Brain microvascular endothelial cell (primary cell): ENCODE data around the gene DAB1.

Source experiments
- DNase-seq: peaks from one replicate; pipeline ENCODE4 v3.0.0-alpha.2; 2020
- H3K27ac ChIP-seq: fragments of 250-450 bp; sonication (Bioruptor Pico); 2 replicates; pipeline ENCODE4 v1.5.1; 2020; ENCODE audit warnings: mild to moderate bottlenecking, moderate library complexity
- H3K27me3 ChIP-seq: fragments of 250-450 bp; sonication (Bioruptor Pico); replicated peaks from 2 replicates; pipeline ENCODE4 v1.5.1; 2020; ENCODE audit warnings: mild to moderate bottlenecking
- H3K36me3 ChIP-seq: fragments of 250-450 bp; sonication (Bioruptor Pico); replicated peaks from 2 replicates; pipeline ENCODE4 v1.5.1; 2020; ENCODE audit warnings: mild to moderate bottlenecking
- H3K4me3 ChIP-seq: 2 replicates; pipeline ENCODE4 v1.5.1; 2011; ENCODE audit warnings: low read depth, mild to moderate bottlenecking, control low read depth, low read length, moderate library complexity
- in situ Hi-C: cut with HindIII; loops from 2 replicates; pipeline ENCODE4 v1.10.0; 2017; ENCODE audit warnings: low sequenced_read_pairs, low pct_ligation_motif_present
- TF ChIP-seq, protein P1 (sequence below): IDR thresholded peaks from 2 replicates; pipeline ENCODE4 v1.5.1; 2011; ENCODE audit warnings: low read depth, mild to moderate bottlenecking, moderate library complexity, low read length, control low read depth, inconsistent platforms; ENCODE audit errors: missing control alignments

Gene DAB1

DNA sequence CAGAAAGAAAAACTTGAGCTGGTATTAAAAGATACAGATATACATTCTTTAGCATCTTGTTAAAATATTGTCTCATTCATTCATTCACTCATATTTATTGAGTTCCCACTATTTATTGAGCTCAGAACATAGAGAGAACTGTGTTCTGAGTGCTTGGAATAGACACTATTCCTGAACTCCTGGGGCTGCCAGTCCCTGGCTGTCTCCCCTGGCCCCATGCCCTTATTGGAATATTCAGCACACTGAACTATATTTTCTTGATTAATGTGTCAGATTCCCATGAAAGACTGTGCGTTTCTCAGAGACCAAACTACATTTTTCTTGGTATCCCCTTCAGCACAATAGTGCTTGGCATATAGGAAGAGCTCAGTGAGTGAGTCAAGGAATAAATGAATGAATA is 44.0 kb upstream of the DAB1 start:
- TF ChIP-seq, protein P1, sequence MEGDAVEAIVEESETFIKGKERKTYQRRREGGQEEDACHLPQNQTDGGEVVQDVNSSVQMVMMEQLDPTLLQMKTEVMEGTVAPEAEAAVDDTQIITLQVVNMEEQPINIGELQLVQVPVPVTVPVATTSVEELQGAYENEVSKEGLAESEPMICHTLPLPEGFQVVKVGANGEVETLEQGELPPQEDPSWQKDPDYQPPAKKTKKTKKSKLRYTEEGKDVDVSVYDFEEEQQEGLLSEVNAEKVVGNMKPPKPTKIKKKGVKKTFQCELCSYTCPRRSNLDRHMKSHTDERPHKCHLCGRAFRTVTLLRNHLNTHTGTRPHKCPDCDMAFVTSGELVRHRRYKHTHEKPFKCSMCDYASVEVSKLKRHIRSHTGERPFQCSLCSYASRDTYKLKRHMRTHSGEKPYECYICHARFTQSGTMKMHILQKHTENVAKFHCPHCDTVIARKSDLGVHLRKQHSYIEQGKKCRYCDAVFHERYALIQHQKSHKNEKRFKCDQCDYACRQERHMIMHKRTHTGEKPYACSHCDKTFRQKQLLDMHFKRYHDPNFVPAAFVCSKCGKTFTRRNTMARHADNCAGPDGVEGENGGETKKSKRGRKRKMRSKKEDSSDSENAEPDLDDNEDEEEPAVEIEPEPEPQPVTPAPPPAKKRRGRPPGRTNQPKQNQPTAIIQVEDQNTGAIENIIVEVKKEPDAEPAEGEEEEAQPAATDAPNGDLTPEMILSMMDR = no peak
- no peak for DNase-seq
- Histone ChIP-seq H3K27me3 (no peaks in the 10 kb centered on the region), H3K4me3 (no peak overlapping the region), H3K36me3 (no peaks in the 10 kb centered on the region), H3K27ac (no peak overlapping the region)
- in situ Hi-C loops = no loop called here

DNA sequence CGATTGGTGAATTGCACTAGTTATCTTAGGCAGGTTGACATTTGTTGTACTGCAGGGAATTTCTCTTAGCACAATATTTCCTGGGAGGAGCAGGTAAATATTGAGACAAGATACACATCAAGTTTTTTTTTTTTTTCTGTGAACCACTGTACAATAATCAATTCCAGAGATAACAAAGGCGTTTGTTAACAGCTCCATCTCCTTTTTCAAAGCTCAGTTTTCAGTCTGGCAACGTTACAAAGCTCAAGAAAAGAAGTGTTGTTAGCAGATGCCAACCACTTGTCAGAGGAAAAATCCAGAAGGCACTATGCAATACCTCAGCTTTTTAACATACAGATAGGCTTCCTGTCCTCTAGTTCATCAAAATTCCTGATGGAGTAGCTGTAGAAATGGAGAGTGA is 40.9 kb upstream of the DAB1 start:
- Histone ChIP-seq H3K27ac (no peak overlapping the region), H3K4me3 (no peak overlapping the region), H3K27me3 (no peaks in the 10 kb centered on the region), H3K36me3 (no peaks in the 10 kb centered on the region)
- TF ChIP-seq, protein P1 = no peak
- no peak for DNase-seq
- in situ Hi-C loops = no loop called here

DNA sequence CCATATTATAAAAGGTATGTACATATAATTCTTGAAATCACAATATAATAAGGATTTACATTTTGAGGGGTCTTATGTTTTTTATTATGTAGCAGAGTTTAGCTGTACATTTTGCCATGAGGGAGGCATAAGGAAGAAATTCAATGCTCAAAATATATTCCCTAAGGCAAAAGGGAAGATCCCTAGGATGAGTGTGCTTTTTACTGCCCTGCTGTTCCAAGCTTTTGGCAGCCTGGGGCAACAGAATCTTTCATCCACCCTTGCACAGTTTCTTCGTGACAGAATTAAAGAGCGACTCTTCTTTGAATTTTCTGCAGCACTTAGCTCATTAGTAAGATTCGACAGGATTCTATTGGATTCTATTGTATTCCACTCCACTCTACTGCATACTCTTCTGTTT is 39.5 kb upstream of the DAB1 start:
- H3K27me3 ChIP-seq = no peaks in the 10 kb centered on the region
- TF ChIP-seq, protein P1 = no peak
- H3K36me3 ChIP-seq = no peaks in the 10 kb centered on the region
- no peak for DNase-seq
- no peak overlapping the region for H3K4me3 ChIP-seq
- in situ Hi-C loops = no loop called here
- no peak overlapping the region for H3K27ac ChIP-seq

DNA sequence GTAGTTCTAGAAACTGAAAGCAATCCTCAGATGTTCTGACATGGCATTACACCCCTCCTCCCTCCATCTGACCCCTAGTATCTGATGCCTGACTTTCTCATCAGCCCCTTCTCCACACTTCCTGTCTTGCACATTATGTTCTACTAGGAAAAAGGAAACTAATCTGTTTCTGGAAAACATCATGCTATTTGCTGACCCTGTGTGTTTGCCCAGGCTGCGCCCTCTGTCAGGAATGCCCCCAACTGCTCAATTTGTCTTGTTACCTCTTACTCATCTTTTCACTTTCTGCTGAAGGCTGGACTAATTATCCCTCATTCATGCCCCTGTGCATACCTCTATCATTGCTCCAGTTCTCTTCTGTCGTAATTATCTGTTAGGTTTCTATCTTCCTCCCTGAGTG is 37.5 kb upstream of the DAB1 start:
- in situ Hi-C loops = no loop called here
- TF ChIP-seq, protein P1 = no peak
- Histone ChIP-seq H3K27ac (no peak overlapping the region), H3K4me3 (no peak overlapping the region), H3K36me3 (no peaks in the 10 kb centered on the region), H3K27me3 (no peaks in the 10 kb centered on the region)
- no peak for DNase-seq

- TF ChIP-seq, protein P1 = no peak
- no peak overlapping the region for H3K4me3 ChIP-seq
- in situ Hi-C loops = no loop called here
- no peak overlapping the region for H3K27ac ChIP-seq
- no peaks in the 10 kb centered on the region for H3K36me3 ChIP-seq
- no peak for DNase-seq
- no peaks in the 10 kb centered on the region for H3K27me3 ChIP-seq
Measured at GRCh38 chr1:57451516-57451915, 27.7 kb upstream of the DAB1 start.

GRCh38 chr1:57450981-57451380 is 27.1 kb upstream of the DAB1 start:
- DNase-seq = no peak
- no peaks in the 10 kb centered on the region for H3K27me3 ChIP-seq
- H3K4me3 ChIP-seq = no peak overlapping the region
- TF ChIP-seq, protein P1 = no peak
- H3K36me3 ChIP-seq = no peaks in the 10 kb centered on the region
- in situ Hi-C loops = no loop called here
- no peak overlapping the region for H3K27ac ChIP-seq
